ENCODE data around the gene SERPINB7.

The SERPINB7 gene

GRCh38 chr18:63850636-63851035 is 75.4 kb downstream of the SERPINB7 start:
- DNase-seq = no peak

All from NCI-H510A (cell line).